HPDE6-E6E7 (cell line): ENCODE measurements around the gene ARHGAP21.
"Not testable (repeated sequence)": the region's sequence is repeated elsewhere in the genome, so short reads cannot be mapped to it uniquely, and the experiment has no call there.

ENCODE experiments used
- DNase-seq: peaks from one replicate; pipeline ENCODE4 v3.0.0; 2011; ENCODE audit warnings: missing footprints; ENCODE audit errors: extremely low spot score

ARHGAP21 gene

GRCh38 chr10:24723788-24724380, at the start of gene ARHGAP21:
Gene ARHGAP21, minus strand, starts transcription at chr10:24723887. Its CDS starts 1,988 bp downstream, at chr10:24721899.
- DNase-seq = no peak

GRCh38 chr10:24771943-24772694, 48.4 kb upstream of the ARHGAP21 start:
- DNase-seq = no peak

GRCh38 chr10:24764991-24765390, 41.3 kb upstream of the ARHGAP21 start:
- DNase-seq = not testable (repeated sequence)

GRCh38 chr10:24762966-24763623, 39.4 kb upstream of the ARHGAP21 start:
- DNase-seq = no peak

GRCh38 chr10:24762161-24762924, 38.7 kb upstream of the ARHGAP21 start:
- no peak for DNase-seq

GRCh38 chr10:24759672-24760071, 36.0 kb upstream of the ARHGAP21 start:
- no peak for DNase-seq

GRCh38 chr10:24758254-24758653, 34.6 kb upstream of the ARHGAP21 start:
- DNase-seq = not testable (repeated sequence)

- DNase-seq = no peak
Observed at GRCh38 chr10:24756283-24756682, 32.6 kb upstream of the ARHGAP21 start.

- DNase-seq = no peak
Observed at GRCh38 chr10:24751716-24752115, 28.0 kb upstream of the ARHGAP21 start.

- no peak for DNase-seq
Observed at GRCh38 chr10:24750695-24751094, 27.0 kb upstream of the ARHGAP21 start.

GRCh38 chr10:24748214-24748613, 24.5 kb upstream of the ARHGAP21 start:
- DNase-seq = no peak

- DNase-seq = no peak
Observed at GRCh38 chr10:24744946-24745345, 21.3 kb upstream of the ARHGAP21 start.

GRCh38 chr10:24740714-24741113, 17.0 kb upstream of the ARHGAP21 start:
- DNase-seq = no peak

- no peak for DNase-seq
Observed at GRCh38 chr10:24737001-24737400, 13.3 kb upstream of the ARHGAP21 start.

GRCh38 chr10:24731942-24732341, 8.3 kb upstream of the ARHGAP21 start:
- DNase-seq = peak; percentile 43

GRCh38 chr10:24730811-24731210, 7.1 kb upstream of the ARHGAP21 start:
- no peak for DNase-seq

GRCh38 chr10:24727786-24728185, 4.1 kb upstream of the ARHGAP21 start:
- no peak for DNase-seq

- DNase-seq = no peak
Observed at GRCh38 chr10:24726626-24727025, 2.9 kb upstream of the ARHGAP21 start.

- DNase-seq = not testable (repeated sequence)
Observed at GRCh38 chr10:24726029-24726428, 2.3 kb upstream of the ARHGAP21 start.

GRCh38 chr10:24724381-24725228, 918 bp upstream of the ARHGAP21 start:
- DNase-seq = peak; percentile 64

- DNase-seq = no peak
Observed at GRCh38 chr10:24723386-24723787, 300 bp downstream of the ARHGAP21 start.
